GM18868 (cell line): ENCODE results near the gene GLDC.
"Not testable (repeated sequence)": the region's sequence is repeated elsewhere in the genome, so short reads cannot be mapped to it uniquely, and the experiment has no call there.

Experiments
- ATAC-seq: cut with Tn5 transposase; IDR thresholded peaks from one replicate; pipeline ENCODE4 v1.9.1; 2021; ENCODE audit warnings: mild to moderate bottlenecking, moderate library complexity; ENCODE audit not compliant: unreplicated experiment

GLDC gene

GRCh38 chr9:6575324-6576034 lies 70.0 kb downstream of the GLDC start:
- peak; percentile 93 for ATAC-seq

- ATAC-seq, result no peak
Observed at GRCh38 chr9:6567140-6567591, 78.4 kb downstream of the GLDC start.

- no peak for ATAC-seq
Observed at GRCh38 chr9:6566409-6567139, 79.0 kb downstream of the GLDC start.

GRCh38 chr9:6565312-6565711 lies 80.2 kb downstream of the GLDC start:
- ATAC-seq, result no peak

- no peak for ATAC-seq
Observed at GRCh38 chr9:6564868-6565267, 80.7 kb downstream of the GLDC start.

- no peak for ATAC-seq
Observed at GRCh38 chr9:6564360-6564759, 81.2 kb downstream of the GLDC start.

GRCh38 chr9:6562871-6563430 lies 82.6 kb downstream of the GLDC start:
- ATAC-seq, result no peak

GRCh38 chr9:6562201-6562600 lies 83.3 kb downstream of the GLDC start:
- no peak for ATAC-seq

- ATAC-seq, result no peak
Observed at GRCh38 chr9:6557883-6558616, 87.5 kb downstream of the GLDC start.

GRCh38 chr9:6553866-6554265 lies 91.7 kb downstream of the GLDC start:
- no peak for ATAC-seq

GRCh38 chr9:6552498-6553121 lies 92.9 kb downstream of the GLDC start:
- ATAC-seq, result no peak

GRCh38 chr9:6552033-6552432 lies 93.5 kb downstream of the GLDC start:
- ATAC-seq, result no peak

GRCh38 chr9:6551136-6551535 lies 94.4 kb downstream of the GLDC start:
- no peak for ATAC-seq

- no peak for ATAC-seq
Observed at GRCh38 chr9:6549106-6549800, 96.3 kb downstream of the GLDC start.

- no peak for ATAC-seq
Observed at GRCh38 chr9:6545017-6545691, 100.4 kb downstream of the GLDC start.

GRCh38 chr9:6543204-6543603 lies 102.3 kb downstream of the GLDC start:
- no peak for ATAC-seq

GRCh38 chr9:6542617-6543016 lies 102.9 kb downstream of the GLDC start:
- not testable (repeated sequence) for ATAC-seq

GRCh38 chr9:6538666-6539071 lies 106.9 kb downstream of the GLDC start:
- ATAC-seq, result no peak

- ATAC-seq, result no peak
Observed at GRCh38 chr9:6535594-6535993, 109.9 kb downstream of the GLDC start.
